HG03571 (cell line): Measurements from ENCODE around the gene ZNF740.

Source experiments
- ATAC-seq: cut with Tn5 transposase; IDR thresholded peaks from one replicate; pipeline ENCODE4 v1.9.1; 2021; ENCODE audit not compliant: unreplicated experiment

ZNF740 gene

DNA sequence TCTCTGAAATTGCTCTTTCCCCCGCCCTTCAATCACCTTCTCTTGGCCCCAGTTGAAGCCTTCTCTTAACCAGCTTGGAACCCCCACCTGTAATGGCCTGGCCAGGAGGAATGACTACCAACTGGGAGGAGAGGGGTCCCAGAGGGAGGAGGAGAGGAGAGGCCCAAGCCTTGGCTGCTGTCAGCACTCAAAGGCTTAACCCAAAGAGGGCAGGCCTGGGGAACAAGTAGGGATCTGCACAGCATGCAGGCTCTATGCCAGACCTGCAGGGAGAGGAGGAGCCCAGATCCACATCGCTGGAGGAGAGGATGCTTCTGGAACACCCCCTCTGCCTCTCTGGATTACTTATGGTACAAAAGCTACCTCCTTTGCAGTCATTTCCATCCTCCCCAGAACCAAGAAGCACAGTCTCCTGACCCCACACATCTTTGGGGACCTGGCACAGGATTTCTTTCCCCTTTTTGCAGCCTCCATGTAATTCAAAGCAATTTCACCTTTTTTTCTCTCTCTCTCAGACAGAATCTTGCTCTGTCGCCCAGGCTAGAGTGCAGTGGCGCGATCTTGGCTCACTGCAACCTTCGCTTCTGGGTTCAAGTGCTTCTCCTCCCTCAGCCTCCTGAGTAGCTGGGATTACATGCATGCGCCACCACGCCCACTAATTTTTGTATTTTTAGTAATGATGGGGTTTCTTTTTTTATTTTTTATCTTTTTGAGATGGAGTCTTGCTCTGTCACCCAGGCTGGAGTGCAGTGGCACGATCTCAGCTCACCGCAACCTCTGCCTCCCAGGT is 45.3 kb downstream of the ZNF740 start:
- ATAC-seq = no peak

DNA sequence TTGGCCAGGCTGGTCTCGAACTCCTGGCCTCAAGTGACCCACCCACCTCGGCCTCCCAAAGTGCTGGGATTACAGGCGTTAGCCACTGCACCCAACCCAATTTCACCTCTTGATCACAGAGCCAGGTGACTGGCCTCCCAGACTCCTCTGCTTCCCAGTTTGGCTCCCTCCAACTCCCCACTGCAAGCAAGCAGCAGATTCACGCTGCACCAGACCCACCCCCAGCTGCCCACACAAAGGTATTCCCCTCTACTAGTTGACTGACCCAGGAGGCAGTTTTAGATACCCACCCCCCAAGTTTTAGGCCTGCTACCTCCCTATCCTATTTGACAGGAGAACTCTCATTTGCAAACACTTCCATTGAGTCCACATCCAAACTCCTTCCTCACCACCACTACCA is 46.3 kb downstream of the ZNF740 start:
- no peak for ATAC-seq

DNA sequence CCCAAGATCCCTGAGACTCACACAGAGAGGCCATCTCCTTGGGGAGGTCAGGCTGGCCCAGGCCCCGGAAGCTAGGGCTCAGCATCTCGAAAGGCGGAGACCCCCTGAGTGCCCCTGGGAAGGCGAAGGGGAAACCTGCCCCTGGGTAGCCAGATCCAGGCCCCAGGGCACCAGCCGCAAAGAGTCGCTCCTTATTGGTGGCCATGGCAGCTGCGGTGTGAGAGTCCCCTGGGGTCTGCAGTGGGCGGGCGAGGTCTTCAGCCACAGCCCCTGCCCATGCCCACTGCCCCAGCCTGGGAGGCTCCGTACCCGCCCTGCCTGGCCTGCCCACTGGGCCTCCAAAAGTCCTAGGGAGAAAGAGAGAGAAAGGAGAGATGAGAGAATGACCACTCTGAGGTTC is 46.8 kb downstream of the ZNF740 start:
- no peak for ATAC-seq

DNA sequence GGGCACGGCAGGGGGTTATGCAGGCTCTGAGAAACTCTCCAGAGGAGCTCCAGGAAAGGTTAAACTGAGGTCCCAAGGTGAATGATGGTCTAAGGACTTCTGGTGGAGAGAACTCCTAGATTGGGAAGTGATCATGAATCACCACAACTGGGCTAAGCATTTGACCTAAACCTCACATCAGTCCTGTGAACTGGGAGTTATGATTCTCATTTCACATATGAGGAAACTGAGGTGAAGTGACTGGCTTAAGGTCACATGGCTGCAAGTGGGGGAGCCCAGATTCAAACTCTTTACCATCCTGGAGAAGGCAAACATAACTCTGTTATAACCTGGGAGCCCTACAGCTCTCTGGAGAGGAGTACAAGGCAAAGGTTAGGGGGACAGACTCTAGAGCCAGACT is 47.3 kb downstream of the ZNF740 start:
- ATAC-seq = no peak

DNA sequence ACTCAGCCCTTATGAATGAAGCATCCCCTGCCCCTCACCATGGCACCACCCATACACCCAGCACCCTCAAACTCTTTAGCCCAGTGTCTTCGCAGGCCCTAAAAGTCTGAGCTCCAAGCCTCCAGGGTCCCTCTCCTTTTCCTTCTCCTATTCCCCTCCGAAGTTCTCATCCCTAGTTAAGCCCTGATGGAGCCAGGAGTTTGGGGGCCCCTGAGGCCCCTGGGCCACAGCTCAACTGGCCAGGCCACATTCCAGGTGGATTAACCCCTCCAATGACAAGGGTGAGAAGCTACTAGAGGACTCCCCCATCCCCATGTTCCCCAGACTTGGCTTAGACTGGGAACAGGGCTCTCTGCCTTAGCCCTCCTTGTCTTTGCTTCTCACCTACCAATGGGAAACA is 48.9 kb downstream of the ZNF740 start:
- ATAC-seq = no peak

DNA sequence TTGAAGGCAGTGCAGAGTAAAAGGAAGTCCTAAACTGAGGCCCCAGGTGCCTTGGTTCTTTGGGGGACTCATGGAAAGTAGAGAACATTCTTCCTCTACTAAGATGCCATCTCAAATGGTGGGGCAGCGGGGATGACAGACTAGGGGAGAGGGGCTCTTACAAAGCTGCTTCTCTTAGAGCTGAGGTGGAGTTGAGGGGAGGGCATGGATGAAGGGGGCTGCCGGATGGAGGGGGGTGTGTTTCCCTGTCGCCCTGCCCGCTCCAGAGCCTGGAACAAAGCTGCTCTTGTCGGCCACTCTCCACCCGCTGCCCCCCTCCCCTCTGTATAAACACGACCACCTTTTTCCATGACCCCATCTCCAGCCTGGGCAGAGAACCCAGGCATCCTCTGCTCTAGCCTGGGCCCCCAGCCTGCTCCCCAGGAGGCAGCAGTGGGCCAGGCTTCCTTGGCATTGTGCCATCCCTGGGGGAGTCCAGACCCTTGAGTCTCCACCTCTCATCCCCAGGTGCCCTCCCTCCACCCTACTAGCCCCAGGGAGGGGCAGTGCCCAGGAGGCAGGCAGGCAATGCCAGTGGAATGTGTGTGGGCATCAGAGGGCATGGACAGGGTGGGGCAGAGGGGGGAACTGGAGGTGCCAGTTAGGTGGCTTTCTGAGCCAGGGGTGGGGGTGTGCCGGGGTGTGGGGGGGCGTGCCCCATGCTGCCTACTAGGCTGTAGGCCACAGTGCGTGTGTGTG is 49.8 kb downstream of the ZNF740 start:
- ATAC-seq = no peak

- no peak for ATAC-seq
These were observed 51.1 kb downstream of the ZNF740 start for GRCh38 chr12:53231671-53231920.

DNA sequence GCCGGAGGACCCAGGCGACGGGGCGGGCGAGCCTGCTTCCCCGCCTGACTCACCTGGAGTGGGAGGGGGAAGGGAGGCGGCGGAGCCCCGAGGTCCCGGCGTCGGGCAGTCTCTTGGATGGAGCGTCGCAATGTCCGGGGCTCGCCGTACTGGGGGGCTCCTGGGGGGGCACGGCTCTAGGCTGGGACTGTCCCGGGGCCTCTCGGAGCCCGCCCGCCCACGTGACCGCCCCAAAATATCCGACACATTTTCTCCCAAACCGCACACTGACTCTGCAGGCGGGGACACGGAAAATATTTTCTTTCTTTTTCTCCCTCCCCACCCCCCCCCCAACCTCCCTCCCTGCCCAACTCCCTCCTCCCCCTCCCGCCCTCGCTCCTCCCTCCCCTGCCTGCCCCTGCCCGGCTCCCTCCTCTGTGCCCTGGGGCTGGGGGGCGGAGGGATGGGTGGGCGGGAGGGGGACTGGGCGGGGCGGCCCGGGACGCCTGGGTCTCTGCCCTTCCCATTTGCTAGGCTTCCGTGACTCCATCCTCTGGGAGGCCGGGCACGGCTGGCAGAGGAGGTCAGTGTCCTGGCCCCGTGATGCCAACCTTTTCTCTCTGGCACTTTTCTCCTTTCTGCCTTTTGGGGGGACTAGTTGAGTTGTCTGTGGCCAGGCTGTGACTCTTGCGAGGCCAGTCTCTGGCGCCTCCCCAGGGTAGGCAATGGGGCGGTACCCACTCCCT is 51.6 kb downstream of the ZNF740 start, which contains the start of gene RARG:
TSS of gene RARG (minus strand) at position 289 of the 725 bp plus-strand sequence. CDS start 4,664 bp downstream, outside the sequence.
- ATAC-seq = no peak

GRCh38 chr12:53232646-53233461 is 52.3 kb downstream of the ZNF740 start:
- no peak for ATAC-seq

DNA sequence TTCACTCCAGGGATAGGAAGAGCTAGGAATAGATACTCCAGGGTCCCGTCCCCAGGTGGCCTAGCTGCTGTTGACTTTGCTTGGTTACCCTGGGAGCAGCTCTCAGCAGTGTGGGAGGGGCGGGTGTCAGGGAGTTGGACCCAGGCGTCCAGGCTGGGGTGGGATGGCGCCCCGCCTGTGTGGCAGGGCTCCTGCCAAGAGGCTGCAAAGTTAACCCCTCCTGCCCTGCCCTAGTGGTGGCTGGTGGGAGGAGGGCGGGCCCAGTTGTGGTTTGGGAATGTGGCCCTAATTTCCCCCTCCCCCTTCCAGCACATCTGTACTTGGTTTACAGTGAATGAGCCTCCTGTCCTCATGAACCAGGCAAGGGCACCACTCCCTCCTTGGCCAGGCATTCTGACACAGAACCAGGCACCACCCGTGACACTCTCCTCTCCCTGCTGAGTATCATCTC is 53.2 kb downstream of the ZNF740 start:
- ATAC-seq = no peak

DNA sequence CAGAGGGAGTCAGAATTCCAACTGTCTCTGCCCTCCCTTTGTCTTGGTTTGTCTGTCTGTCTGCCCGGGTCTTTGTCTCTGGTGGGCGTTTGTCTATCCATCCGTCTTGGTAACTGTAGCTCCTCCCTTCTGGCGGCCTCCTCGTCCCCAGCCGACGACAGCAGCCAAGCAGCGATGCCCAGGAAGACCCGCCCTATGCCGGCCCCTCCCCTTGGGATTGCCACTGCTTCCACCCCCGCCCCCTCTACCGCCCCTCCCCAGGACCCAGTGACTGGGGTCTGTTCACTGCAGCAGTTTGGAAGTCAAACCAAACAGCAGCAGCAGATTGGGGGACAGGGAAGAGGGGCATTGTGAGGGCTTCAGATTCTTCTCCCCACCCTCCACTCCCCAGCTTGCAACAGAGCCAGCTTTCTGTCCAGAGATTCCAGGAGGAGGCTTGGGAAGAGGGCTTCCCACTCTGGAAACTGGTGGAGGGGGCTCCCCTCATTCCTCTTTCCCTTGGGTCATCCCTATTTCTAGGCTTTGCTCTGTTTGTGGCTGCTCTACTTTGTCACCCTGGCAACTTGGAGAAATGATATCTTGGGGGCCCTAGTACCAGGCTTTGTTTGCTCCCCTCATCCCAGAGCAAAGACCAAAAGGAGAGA is 53.9 kb downstream of the ZNF740 start:
- ATAC-seq = no peak

GRCh38 chr12:53235164-53235563 is 54.6 kb downstream of the ZNF740 start:
- ATAC-seq = no peak

GRCh38 chr12:53235742-53236442 is 55.4 kb downstream of the ZNF740 start:
- ATAC-seq = no peak

GRCh38 chr12:53236443-53237111 is 56.1 kb downstream of the ZNF740 start:
- no peak for ATAC-seq

DNA sequence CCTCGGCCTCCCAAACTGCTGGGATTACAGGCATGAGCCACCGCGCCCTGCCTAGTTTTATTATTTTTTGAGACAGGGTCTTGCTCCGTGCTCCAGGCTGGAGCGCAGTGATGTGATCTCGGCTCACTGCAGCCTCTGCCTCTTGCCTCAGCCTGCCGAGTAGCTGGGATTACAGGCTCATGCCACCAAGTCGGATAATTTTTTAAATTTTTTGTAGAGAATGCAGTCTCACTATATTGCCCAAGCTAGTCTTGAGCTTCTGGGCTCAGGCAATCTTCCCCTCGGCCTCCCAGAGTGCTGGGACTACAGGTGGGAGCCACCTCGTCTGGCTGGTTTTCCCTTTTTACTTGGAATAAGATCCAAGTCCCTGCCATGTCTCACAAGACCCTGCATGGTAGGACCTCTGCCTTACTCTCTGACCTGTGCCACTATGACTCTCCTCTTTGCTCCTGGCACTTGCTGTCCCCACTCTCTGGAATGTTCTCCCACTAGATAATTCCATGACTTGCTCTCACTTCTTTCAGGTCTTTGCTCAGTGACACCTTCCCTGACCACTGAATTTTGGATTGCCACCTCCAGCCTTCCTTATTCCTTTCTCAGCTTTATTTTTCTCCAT is 59.2 kb downstream of the ZNF740 start:
- ATAC-seq = no peak

- ATAC-seq = no peak
These were observed 61.3 kb downstream of the ZNF740 start for GRCh38 chr12:53241623-53242412.

DNA sequence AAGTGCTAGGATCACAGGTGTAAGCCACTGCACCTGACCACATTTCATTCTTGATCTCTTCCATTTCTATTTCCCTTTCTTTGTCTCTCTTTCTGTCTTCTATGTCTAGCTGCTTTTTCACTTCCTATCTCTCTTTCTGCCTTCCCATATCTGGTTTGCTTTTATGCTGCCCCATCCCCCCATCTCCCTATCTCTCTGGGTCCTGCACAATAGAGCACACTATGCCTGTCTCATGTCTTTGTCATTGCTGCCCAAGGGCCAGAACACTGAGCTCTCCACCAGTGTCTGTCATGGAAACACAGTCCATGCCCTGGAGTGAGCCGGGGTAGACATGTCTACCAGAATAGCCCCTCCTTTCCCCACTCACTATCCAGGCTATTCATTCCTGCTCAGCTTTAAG is 63.8 kb downstream of the ZNF740 start:
- no peak for ATAC-seq
